Prostate gland (tissue), 2 donors: Measurements from ENCODE around the gene CFAP157. TPM values are rescaled to one million over a fixed set of nuclear protein-coding genes. Genes with fewer than 3 reads are reported as not detected.

Experiments
- DNase-seq: peaks from one replicate; pipeline ENCODE4 v3.0.0-alpha.2; 2019; ENCODE audit warnings: low spot score
- H3K27ac ChIP-seq, 2 donors: fragments of 200-600 bp; sonication (generic); 2 replicates each; pipeline ENCODE4 v1.5.1; 2017 to 2019
- H3K27me3 ChIP-seq: fragments of 200-600 bp; sonication (generic); replicated peaks from 2 replicates; pipeline ENCODE4 v1.5.1; 2019; ENCODE audit not compliant: insufficient read depth
- H3K36me3 ChIP-seq, 2 donors: fragments of 200-600 bp; sonication (generic); 1 replicate in 1 of 2; 2 replicates in 1 of 2; pipeline versions ENCODE4 v1.5.1 to v1.8.1; 2017 to 2019
- H3K4me1 ChIP-seq: fragments of 200-600 bp; sonication (generic); replicated peaks from 2 replicates; pipeline ENCODE4 v1.5.1; 2019
- H3K4me3 ChIP-seq, 2 donors: fragments of 200-600 bp; sonication (generic); 2 replicates each; pipeline ENCODE4 v1.5.1; 2017 to 2019
- H3K9me3 ChIP-seq: fragments of 200-600 bp; sonication (generic); 2 replicates; pipeline ENCODE4 v1.5.1; 2017
- CTCF ChIP-seq, 4 experiments: fragments of 200-600 bp in 2 of 4; fragments of 450-650 bp in 2 of 4; sonication (generic) in 2 of 4; IDR thresholded peaks; 1 replicate in 3 of 4; 2 replicates in 1 of 4; pipeline ENCODE4 v1.5.1; 2016 to 2019; ENCODE audit warnings: antibody characterized with exemption in 4 of 4, mild to moderate bottlenecking in 2 of 4, moderate library complexity in 2 of 4
- POLR2A ChIP-seq: fragments of 450-650 bp; IDR thresholded peaks from one replicate; pipeline ENCODE4 v1.6.1; 2016; ENCODE audit warnings: antibody characterized with exemption, mild to moderate bottlenecking
- POLR2AphosphoS5 ChIP-seq: sonication (generic); formaldehyde crosslinking; IDR thresholded peaks from one replicate; pipeline ENCODE4 v1.6.1; 2017; ENCODE audit warnings: antibody characterized with exemption
- WGBS: methylation state at CpG from one replicate; pipeline ENCODE4 v1.1.5; 2018; 5-methylcytosine and 5-hydroxymethylcytosine counted together
- intact Hi-C: fragments of 100-400 bp; cut with DNase I; formaldehyde crosslinking; loops from one replicate; pipeline ENCODE4 v1.14.2; 2022
- total RNA-seq, 2 donors: library from RNA; depleted of rRNA; stranded (reverse); fragments of >200 nt; gene quantifications; one replicate each; pipeline ENCODE4 v1.1.0, GENCODE V29; 2016

CFAP157 gene
- total RNA-seq, 2 donors from 2014 or later: 2.8 TPM; not detected in 1

GRCh38 chr9:127749090-127749787, 42.5 kb downstream of the CFAP157 start:
- TF ChIP-seq POLR2A: no peak
- TF ChIP-seq CTCF (IDR thresholded peaks at IDR 0.05): no peak
- TF ChIP-seq POLR2AphosphoS5: no peak
- no peak for DNase-seq
- WGBS: 95% methylated on average over 26 of the region's 26 CpGs
- no peaks in the 10 kb centered on the region for H3K4me1 ChIP-seq
- H3K27me3 ChIP-seq: peaks cover 2% of the 10 kb centered on the region
- no peak overlapping the region for H3K4me3 ChIP-seq
- no peak overlapping the region for H3K27ac ChIP-seq
- H3K9me3 ChIP-seq: no peaks in the 10 kb centered on the region
- H3K36me3 ChIP-seq: no peaks in the 10 kb centered on the region
- intact Hi-C loops: no loop called here

- H3K4me1 ChIP-seq: no peaks in the 10 kb centered on the region
- H3K27ac ChIP-seq: no peak overlapping the region
- TF ChIP-seq POLR2A (no peak), POLR2AphosphoS5 (no peak), CTCF (IDR thresholded peaks at IDR 0.05) (no peak)
- no peaks in the 10 kb centered on the region for H3K9me3 ChIP-seq
- no peaks in the 10 kb centered on the region for H3K36me3 ChIP-seq
- 21% methylated on average over 10 of the region's 10 CpGs for whole genome bisulfite sequencing
- intact Hi-C loops: no loop called here
- DNase-seq: no peak
- H3K27me3 ChIP-seq: peaks cover 7% of the 10 kb centered on the region
- H3K4me3 ChIP-seq: no peak overlapping the region
Measured at GRCh38 chr9:127751269-127752054, 44.7 kb downstream of the CFAP157 start.

- Histone ChIP-seq H3K4me1 (no peaks in the 10 kb centered on the region), H3K36me3 (no peaks in the 10 kb centered on the region), H3K4me3 (no peak overlapping the region), H3K27ac (no peak overlapping the region), H3K9me3 (no peaks in the 10 kb centered on the region), H3K27me3 (peaks cover 7% of the 10 kb centered on the region)
- 54% methylated on average over 8 of the region's 8 CpGs for WGBS
- intact Hi-C loops: no loop called here
- DNase-seq: no peak
- no peak for TF ChIP-seq POLR2A
Measured at GRCh38 chr9:127753148-127753547, 46.4 kb downstream of the CFAP157 start.

GRCh38 chr9:127753622-127754021, 46.8 kb downstream of the CFAP157 start:
- DNase-seq: no peak
- Histone ChIP-seq H3K4me3 (no peak overlapping the region), H3K4me1 (no peaks in the 10 kb centered on the region), H3K27ac (no peak overlapping the region), H3K27me3 (peaks cover 7% of the 10 kb centered on the region), H3K9me3 (no peaks in the 10 kb centered on the region), H3K36me3 (no peaks in the 10 kb centered on the region)
- intact Hi-C loops: no loop called here
- no peak for TF ChIP-seq CTCF (IDR thresholded peaks at IDR 0.05)
- TF ChIP-seq POLR2A: no peak
- TF ChIP-seq POLR2AphosphoS5: no peak
- WGBS: 52% methylated on average over 8 of the region's 8 CpGs

- 15% methylated on average over 49 of the region's 86 CpGs for WGBS
- H3K27me3 ChIP-seq: peaks cover 7% of the 10 kb centered on the region
- TF ChIP-seq CTCF (IDR thresholded peaks at IDR 0.05) (no peak), POLR2AphosphoS5 (no peak), POLR2A (no peak)
- intact Hi-C loops: no loop called here
- H3K4me1 ChIP-seq: no peaks in the 10 kb centered on the region
- DNase-seq: no peak
- H3K36me3 ChIP-seq: no peaks in the 10 kb centered on the region
- H3K27ac ChIP-seq: no peak overlapping the region
- no peaks in the 10 kb centered on the region for H3K9me3 ChIP-seq
- H3K4me3 ChIP-seq: no peak overlapping the region
Measured at GRCh38 chr9:127754099-127755060, 47.6 kb downstream of the CFAP157 start.
